CD4-positive, alpha-beta T cell treated with Interleukin-6 at 100 ng/mL for 8 hours (primary cell): ENCODE measurements around the gene PRSS56.

Source experiments
- DNase-seq: peaks from one replicate; pipeline ENCODE4 v3.0.0-alpha.2; 2020; ENCODE audit warnings: mixed read lengths, low spot score

The PRSS56 gene

DNA sequence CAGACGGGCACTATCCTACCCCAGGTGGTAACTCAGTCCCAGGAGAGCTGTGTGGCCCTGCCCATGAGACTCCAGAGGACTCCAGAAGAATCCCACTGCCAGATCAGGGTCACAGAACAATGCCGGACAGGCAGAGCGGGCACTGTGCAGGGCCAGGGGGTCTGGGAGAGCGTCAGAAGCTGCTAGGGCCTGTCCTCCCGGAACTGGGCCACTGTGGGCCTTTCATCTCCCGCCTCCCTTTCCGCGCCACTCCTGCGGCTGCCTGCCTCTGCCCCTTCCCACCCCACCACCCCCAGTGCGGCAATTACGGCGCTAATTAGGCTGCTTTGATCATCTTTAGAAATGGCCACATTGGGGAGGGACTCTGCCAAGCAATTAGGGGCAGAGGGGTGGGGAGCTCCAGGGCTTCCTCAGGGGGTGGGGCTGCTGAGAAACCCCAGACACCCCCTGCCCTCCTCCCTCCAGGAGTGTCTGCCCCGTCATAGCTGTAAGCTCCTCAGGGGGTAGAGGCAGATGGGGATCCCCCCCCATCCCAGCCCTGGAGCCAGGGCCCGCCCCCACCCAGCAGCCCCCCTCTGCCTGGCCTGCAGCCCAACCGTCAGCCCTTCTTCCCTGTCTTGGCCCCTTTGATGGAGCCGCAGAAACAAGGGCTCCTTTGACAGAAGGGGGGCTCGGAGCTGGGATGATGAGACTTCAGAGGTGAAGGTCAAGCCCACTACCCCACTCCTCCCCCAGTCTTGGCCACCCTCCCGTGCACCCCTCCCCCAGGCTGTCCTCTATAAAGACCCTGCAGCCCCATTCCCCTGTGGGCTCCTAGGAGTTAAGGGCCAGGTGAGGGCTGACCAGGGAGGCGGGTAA lies at the start of gene PRSS56:
TSS of gene PRSS56 (plus strand) at position 808 of the 858 bp plus-strand sequence. CDS start 211 bp downstream, outside the sequence.
- no peak for DNase-seq

DNA sequence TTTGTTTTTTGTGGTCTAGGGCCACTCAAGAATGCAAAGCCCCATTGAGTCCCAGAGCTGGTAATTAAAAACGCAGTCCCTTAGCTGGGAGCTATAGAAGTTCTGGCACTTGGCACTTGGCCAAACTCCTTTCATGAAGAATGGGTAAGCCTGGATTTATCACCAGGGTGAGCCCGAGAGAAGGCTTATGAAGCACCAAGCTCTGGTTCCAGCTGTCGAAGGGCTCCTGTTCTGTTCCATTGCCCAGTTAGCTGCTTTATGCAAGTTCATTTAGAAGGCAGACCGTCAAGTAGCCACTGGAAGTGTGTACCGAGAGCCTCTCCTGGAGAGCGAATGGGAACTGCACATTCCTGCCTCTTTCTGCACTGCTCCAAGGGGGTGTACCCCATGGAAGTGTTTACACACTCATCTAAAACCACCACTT lies 46.7 kb upstream of the PRSS56 start:
- no peak for DNase-seq

DNA sequence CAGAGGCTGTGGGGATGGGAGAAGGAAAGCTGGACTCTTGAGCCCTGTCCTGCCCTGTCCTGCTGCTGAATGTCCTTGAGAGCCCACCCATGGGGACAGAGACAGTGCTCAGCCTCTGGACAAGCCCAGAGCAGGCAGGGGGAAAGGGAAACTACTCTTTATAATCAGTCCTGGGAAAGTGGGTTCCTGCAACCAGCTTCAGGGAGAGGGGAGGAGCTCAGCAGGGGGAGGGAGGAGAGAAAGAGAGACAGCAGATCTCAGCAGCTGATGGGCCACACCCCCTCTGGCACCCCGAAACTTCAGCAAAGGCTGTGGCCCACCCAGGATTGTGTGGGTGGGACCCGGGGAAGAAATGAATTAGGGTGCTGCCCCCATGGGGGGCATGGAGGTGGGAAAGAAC lies 44.1 kb upstream of the PRSS56 start:
- DNase-seq = no peak

DNA sequence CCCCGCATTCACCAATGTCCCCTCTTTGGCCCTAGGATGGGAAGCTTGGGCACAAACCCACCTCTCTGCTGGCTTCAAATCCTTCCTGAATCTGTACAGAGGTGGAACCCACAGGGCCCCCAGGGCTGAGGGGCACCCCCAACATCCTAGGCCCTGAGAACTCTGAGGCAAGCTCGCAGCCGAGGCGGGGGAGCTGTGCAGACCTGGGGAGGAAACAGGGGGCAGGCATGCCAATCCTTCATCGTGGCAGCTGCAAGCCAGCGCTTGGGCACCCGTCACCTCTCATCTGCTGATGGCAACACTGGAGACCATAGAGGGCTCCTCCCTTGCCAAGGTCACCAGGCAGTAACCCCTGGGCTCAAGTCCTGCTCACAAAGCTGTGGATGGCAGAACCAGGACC lies 43.4 kb upstream of the PRSS56 start:
- DNase-seq = no peak

DNA sequence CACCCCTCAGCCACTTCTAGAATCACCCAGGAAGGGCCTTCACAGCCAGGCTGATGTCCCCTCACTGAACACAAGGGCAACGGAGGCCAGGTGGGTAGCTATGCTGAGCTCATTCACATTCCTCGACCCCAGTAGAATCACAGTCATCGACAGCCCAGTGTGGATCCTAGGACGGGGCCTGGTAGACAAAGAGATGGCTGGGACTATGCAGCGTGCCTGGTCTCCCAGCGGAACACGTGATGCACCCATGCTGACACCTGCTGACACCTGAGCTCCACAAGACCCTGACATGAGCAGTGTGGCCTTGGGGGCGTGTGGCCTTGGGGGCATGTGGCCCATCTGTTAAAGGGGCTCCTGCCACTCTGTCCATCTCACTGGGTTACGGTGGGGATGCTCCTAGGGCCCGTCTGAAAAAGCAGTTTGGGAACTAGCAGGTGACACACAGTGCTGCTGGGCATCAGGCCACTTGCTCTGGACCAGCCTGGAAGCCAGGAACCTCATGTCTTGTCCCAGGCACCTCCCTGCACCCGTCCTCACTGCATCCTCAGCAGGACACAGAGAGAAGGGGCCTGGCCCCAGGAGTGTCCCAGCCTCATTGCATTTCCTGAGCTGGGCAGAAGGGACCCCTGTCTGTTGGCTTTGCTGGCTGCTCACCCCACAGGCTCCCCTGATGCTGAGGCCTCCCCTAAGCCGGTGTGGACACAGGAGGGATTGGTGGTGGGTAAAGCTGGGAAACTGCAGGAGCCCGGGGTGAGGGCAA lies 42.3 kb upstream of the PRSS56 start:
- DNase-seq = no peak

DNA sequence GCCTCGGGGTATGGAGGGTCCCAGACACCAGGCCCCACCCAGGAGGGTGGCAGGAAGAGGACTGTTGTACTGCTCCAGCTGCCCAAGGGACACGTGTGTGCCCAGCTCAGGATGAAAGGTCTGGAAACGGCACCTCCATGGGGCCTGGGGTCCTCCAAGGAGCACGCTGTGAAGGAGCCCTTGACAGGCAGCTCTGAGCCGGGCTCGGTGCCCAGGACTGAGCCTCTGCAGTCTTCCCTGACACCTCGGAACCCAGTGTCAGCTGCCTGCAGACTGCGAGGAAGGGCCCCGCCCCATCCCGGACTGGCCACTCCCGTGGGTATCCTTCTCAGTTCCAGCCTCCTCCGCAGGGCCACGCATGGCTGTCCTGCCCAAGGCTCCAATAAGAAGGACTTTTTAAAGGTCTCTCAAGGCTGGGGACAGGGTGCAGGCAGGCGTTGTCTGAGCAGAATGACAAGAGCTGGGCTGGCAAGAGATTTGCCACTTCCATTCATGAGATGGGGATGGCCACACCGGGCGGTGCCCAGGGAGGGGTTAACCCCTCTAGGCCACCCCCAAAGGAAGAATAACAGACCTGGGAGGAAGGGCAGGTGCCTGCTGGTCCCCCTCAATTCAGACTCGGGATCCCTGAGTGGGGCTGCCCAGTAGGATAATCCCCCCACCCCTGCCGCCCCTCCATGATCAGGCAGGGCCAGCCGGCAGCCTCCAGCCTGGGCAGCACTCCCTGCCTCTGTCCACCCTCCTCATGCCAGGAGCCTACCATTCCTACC lies 41.4 kb upstream of the PRSS56 start:
- no peak for DNase-seq

DNA sequence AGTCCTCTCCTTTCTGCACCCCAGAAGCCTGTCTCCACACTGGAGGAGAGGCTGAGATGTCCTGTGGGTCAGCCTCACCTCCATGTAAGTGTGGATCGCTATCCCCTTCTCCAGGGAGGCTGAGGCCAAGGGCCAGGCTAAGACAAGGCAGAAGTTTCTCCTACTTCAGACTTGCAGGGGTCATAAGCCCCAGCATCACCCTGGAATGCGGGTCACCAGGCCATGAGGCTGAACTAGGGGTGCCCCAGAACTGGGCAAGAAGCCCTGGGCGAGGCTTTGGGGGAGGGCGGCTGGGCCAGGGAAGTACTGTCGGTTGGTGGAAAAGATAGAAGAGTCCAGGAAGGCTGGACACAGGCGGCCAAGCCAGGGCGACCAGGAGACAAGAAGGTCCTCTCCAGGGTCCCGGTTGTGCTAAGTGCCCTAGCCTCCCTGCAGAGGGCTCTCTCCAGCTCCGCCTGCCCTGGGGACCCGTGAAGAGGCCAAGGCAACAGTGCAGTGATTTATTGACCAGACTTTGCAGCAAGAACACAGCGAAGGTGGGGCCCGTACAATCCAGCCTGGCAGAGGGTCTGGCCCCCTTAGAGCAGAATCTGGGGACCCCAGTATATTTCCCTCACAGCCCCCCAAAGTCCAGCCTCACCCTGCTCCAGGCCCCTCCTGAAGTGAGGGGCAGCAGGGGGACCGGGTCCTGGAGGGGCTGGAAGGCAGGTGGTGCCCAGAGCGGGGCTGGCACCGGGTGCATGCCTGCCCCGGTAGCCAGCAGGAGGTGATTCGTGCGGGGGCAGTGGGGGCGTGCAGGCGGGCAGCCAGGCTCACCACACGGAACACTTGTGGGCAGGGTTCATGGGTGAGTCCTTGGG lies 40.6 kb upstream of the PRSS56 start:
- DNase-seq = no peak

DNA sequence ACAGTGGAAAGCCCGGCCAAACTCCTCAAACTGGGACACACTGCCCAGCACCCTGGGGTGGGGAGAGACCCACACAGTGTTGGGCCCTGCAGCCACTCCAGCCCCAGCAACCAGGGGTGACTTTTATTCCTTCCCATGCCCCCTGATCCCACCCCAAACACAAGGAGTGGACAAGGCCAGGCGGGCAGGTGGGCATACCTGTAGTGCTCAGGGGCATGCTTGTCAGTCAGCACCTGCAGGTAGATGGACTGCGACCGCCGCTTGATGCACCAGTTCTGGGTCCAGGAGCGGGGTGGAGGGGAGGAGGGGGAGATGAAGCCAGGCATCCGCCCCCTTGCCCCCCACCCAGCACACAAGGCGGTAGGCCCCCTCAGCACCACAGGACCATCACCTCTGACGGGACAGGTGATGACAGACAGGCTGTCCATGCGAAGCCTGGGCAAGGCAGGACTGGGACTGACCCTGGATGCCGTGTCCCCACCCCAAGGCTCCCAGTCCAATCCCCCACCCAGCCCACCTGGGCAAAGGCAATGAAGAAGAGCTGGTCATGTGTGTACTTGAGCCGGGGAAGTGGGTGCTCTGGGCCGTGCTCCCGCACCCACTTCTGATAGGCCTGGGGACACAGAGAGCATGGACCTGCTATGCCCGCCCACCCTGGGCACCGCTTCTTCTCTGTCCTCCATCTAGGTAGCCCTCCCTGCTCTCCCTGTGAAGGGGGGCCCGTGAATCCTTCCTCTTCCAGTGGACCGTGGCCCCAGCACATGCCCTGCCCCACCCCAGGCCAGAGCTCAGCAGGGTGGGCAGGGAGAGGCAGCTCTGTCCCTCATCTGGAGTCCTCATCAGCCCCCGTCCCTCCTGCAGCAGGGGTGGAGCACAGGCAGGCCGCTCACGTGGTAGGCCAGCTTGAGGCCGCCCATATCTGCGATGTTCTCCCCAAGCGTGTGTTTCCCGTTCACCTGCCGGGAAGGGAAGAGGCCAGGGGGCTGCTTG lies 39.7 kb upstream of the PRSS56 start:
- no peak for DNase-seq

DNA sequence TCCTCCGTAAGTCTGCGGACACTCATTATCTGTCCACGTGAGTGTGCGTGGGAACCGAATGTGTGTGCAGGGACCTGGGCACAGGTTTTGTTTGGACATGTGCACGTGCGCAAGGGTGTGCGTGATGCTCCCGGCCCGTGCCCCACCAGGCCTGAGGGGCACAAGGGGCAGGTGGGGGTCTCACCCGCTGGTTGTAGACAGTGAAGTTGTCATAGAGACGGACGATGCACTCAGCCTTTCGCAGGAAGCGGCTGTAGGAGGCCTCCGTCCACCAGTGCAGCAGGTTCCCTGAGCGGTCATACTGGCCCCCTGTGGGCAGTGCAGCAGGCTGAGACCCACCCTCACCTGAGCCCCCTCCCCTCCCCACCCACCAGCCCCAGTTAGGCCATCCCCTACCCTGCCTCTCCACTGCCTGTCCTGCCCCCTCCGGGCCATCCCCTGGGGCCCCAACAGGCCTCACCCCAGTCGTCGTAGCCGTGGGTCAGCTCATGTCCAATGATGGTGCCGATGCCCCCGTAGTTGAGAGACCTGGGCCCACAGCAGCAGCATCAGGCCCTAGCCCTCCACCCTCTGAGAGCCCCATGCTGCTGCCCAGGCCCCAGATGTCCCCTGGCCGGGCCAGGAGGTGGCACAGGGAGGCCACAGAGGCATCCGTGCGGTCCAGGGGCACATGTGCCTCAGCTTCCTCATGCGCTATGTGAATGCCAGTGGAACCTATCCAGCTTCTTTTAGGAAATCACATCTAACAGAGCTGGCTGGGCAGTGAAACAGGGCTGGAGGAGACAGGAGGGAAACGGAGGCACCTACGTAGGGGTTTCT lies 38.7 kb upstream of the PRSS56 start:
- DNase-seq = no peak

DNA sequence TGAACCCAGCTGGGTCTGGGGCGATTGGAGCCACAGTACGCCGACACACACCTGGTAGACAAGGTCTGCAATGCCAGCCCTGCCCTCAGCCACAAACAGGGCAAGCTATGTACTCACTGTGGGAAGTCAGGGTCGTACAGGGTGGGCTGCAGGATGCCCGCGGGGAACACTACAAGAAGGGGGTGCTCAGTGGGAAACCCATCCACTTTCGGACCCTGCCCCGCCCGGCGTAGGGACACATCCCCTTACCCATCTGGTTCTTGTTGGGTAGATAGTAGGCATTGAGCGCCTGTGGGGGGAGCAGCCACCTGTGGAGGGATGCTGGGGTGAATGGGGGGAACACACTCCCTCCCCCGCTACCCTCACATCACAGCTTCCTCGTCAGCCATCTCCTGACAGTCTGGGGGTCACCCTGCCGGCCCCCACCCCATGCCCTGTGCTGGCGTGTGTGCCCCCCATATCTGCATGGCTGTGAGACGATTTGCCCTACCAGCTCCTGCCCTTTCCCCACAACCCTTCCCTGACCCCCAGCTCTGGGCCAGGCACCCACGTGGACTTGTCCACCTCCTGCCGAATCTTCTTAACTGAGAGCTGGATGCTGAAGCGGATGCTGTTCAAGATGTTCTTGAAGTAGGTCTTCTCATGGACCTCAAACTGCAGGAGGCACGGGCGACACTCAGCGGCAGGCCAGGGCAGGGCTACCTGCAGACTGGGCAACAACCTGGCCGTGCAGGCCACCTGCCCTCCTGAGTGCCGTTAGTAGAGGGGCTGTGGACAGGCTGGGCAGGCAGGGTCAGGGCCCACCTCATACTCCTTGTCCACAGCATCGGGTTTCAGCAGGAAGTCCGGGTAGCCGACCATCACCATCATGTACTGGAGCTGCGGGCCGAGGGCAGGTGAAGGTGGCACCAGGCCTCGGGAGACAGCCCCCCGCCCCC lies 37.6 kb upstream of the PRSS56 start:
- DNase-seq = no peak

DNA sequence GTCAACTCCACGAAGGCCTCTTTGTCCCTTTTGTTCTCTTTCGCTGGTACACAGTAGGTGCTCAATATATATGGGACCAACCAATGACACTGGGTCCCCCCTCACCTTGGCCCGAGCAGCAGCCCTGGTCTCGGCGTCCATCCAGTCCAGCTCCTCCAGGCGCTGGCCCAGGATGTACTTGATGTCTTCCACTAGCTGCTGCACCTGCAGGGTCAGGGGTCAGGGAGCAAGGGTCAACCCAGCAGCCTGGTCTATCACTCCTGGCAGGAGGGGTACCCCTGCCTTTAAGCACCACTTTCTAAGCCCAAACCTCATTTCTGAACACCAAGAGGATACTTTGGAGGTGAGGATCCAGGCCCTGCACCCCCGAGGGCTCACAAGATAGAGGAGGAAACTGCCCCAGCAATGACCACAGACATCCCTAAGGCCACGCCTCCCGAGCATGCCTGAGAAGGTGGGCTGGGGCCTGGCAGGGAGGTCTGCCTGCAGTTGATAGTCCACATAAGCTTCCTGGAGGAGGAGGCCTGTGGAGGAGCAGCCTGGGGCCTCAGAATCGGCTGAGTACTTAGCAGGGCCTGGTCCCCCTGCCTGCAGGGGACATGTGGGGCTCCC lies 36.8 kb upstream of the PRSS56 start:
- no peak for DNase-seq

DNA sequence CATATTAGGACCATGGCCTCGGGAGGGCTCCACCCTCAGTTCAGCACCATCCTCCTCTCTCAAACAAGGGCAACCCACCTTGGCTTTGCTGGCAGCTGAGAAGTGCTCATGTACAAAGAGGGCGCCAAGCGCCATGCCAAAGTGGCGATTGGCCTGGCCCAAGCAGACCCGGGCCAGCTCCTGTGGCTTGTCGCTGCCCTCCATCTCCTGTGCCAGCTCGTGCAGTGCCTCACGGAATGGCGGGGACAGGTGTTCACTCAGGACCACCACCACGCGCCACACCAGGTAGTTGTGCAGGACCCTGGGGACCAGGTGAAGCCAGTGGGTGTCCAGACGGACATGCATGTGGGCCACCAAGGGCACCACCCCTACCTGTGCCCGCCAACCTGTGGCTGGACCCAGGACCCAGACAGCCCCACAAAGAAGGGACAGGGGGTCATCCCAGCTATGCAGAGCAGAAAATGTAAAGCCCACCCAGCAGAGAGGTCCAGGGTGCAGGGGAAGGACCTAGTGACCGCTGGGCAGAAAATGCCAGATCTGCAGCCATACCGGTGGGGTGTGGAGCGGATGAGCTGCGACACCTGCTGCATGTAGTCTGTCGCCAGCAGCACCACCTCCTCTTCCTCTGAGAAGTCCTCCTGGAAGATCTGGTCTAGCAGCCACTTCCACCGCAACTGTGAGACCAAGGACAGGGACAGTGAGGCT lies 36.1 kb upstream of the PRSS56 start:
- no peak for DNase-seq

DNA sequence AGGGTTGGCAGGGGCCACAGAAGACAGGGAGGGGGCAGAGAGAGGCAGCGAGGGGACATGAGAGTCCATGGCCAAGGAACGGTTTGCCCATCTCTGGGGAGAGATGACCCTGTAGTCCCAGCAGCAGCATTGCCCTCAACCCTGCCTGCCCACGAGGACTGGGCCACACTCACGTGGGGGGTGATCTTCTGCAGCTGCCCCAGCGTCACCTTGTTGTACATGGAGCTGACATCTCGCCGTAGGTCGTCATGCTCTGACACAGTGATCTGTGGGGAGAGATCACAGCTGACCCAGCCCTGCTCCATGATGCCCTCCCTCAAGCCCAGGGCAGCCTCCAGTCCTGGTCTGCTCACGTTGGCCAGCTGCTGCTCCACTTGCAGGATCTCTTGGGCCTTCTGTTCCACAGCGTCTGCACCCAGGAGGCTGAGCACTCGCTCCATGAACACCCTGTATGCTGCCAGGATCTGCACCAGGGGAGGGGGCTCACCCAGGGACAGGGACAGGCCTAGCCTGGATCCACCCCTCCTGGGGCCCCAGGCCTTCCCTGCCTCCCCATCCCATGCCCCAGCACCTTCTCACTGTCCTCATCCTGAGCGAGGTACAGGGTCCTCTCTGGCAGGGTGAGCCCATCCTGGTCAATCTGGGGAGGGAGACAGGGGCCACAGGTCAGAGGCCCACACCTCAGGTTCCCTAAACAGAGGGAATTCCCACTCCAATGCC lies 35.4 kb upstream of the PRSS56 start:
- DNase-seq = no peak

DNA sequence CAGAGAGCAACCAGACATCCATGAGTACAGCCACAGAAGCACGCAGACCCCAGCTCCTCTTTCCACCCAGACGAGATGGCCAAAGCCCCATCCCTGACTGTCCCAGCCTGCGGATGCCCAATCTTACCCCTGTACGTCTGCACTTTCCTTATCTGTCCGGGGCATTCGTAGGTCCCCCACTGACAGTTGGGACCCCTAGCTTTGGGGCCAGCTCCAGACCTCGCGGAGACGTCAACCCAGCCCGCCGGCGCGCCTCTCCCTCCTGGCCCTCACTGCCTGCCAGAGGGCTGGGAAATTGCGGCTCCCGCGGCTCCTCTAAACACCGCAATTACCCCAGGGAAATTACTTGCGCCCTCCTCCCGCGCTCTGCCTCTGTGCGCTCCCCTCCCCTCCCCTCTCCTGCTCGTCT lies 34.8 kb upstream of the PRSS56 start:
- no peak for DNase-seq

DNA sequence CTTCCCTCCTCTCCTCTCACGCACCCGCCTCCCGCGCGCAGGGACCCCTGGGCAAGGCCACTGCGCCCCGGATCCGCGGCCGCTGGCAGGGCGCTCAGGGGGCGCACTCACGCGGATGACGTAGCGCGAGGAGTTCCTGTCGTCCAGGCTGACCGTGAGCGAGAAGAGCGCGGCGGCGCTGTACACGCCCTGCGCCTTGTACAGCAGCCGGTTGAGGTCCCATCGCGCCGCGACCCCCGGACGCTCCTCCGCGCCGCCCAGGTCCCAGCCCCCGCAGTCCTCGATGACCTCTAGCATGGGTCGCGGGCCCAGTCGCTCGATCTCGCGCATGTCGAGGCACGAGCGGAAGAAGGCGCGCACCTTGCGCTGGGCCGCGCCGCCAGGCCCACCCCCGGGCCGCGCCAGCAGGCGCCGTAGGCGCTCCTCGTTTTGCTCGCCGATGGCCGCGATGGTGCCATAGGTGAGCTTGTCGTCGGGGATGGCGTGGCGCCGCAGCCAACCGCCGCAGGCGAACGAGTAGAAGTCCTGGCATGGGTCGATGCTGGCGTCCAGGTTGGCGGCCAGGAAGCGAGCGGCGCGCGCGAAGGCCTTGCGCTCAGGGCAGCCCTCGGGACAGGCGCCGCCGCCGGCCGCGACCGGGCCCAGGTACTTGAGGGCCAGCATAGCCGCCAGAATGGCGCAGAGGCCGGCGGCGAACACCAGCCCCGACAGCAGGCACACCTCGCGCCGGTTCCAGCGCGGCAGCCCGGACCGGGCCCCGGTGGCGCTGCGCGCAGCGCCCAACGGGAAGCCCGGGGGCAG lies 34.2 kb upstream of the PRSS56 start:
- DNase-seq = no peak
